Calu3 (cell line): ENCODE data around the gene FAM210B. TPM values are rescaled to one million over a fixed set of nuclear protein-coding genes. Genes with fewer than 3 reads are reported as not detected.

ENCODE experiments used
- BruUV-seq: library from RNA; stranded (reverse); fragments of 400-500 nt; replicated peaks from 2 replicates; lab custom pipeline; 2021; lab: Mats Ljungman, UMichigan
- CTCF ChIA-PET: fragments of 300-600 bp; sonication (Branson Sonifier 250); formaldehyde crosslinking; loops from one replicate; lab custom pipeline; 2022; ENCODE audit warnings: antibody characterized with exemption; lab: Charles Lee
- DNase-seq: peaks from one replicate; pipeline ENCODE4 v3.0.0; 2022
- H3K27ac Mint-ChIP-seq: one replicate; pipeline ENCODE4 v1.8.0; 2022; ENCODE audit warnings: mixed read lengths; ENCODE audit not compliant: unreplicated experiment
- H3K27me3 Mint-ChIP-seq: one replicate; pipeline ENCODE4 v1.8.0; 2022; ENCODE audit warnings: mixed read lengths; ENCODE audit not compliant: unreplicated experiment
- H3K36me3 Mint-ChIP-seq: one replicate; pipeline ENCODE4 v1.8.0; 2022; ENCODE audit warnings: mild to moderate bottlenecking, moderate library complexity, mixed read lengths; ENCODE audit not compliant: insufficient read depth, unreplicated experiment
- H3K4me1 Mint-ChIP-seq: one replicate; pipeline ENCODE4 v1.8.0; 2022; ENCODE audit warnings: mild to moderate bottlenecking, low read depth, mixed read lengths; ENCODE audit not compliant: unreplicated experiment
- H3K4me3 Mint-ChIP-seq: one replicate; pipeline ENCODE4 v1.8.0; 2022; ENCODE audit warnings: mild to moderate bottlenecking, low read depth, moderate library complexity, mixed read lengths; ENCODE audit not compliant: unreplicated experiment
- H3K9me3 Mint-ChIP-seq: one replicate; pipeline ENCODE4 v1.8.0; 2022; ENCODE audit warnings: low read depth, mixed read lengths; ENCODE audit not compliant: unreplicated experiment
- CTCF ChIP-seq: fragments of 200-600 bp; IDR thresholded peaks from one replicate; pipeline ENCODE4 v1.8.0; 2022; ENCODE audit warnings: antibody characterized with exemption; ENCODE audit not compliant: unreplicated experiment
- intact Hi-C: fragments of 100-400 bp; cut with micrococcal nuclease; formaldehyde crosslinking; loops from one replicate; pipeline ENCODE4 v1.10.0; 2022; ENCODE audit not compliant: unreplicated experiment
- total RNA-seq: library from RNA; stranded (reverse); gene quantifications from 2 replicates; pipeline ENCODE4 v1.2.3, GENCODE V29; 2022

Gene FAM210B
- total RNA-seq, 1 experiment from 2014 or later = 8.7 TPM

DNA sequence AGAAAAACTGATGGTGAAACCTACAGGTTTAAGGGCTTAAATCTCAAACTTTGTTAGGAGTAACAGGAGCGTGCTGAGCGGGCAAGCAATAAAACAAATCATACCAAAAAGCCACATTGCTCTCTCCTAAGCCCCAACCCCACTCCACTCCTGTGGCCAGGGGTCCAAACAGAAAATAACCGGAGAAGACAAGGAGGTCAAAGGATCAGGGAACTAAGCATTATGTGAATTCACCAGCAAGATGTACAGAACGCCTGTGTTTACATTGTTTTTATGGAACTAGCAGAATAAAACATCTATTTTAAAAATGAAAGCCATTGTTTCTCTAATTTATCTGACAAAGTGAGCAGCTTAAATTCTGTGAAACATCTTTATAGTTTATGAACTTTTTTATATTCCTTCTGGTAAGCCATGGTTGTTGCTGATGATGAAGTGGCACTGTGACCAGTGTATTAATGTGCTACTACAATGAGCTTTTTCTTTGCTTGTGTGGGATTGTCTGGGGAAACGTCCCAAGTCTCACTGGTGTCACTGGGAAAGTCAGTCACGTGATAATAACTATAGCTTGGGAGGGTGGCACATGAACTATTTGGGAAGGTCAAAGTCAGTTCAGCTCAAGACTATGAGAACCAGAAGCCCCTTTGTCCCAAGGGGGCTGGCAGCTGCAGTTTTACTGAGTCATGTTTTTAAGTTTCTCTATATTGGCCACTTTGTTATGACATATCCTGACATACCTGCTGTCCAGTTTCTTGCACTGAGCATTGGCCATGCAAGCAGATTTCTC, 9.8 kb downstream of the FAM210B start:
- intact Hi-C loops = no loop called here
- TF ChIP-seq CTCF = no peak
- H3K4me3 Mint-ChIP-seq = no peak overlapping the region
- no peaks in the 10 kb centered on the region for H3K27me3 Mint-ChIP-seq
- H3K9me3 Mint-ChIP-seq = no peaks in the 10 kb centered on the region
- no peak for DNase-seq
- peaks cover 17% of the 10 kb centered on the region for H3K36me3 Mint-ChIP-seq
- H3K4me1 Mint-ChIP-seq = no peaks in the 10 kb centered on the region
- CTCF ChIA-PET = no interaction called here
- no TSS peak for BruUV-seq
- H3K27ac Mint-ChIP-seq = no peak overlapping the region

DNA sequence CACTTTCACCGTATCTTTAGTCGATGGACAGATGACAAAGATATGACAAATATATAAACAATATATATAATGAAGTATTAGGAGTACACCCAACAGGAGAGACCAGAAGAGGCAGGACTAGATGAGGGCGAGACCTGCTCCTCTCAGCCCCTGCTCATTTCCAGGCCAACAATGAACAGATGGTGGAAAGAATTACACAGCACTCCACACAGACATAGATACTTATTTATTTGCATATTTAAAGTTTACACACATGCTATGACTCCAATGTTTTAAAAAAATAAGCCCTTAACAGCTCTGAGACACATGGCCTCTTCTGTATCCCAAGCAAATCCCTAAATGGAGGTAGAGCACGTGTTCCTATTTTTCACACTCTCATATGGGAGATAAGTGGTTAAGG, 10.4 kb downstream of the FAM210B start:
- intact Hi-C loops = no loop called here
- TF ChIP-seq CTCF = no peak
- no peak overlapping the region for H3K27ac Mint-ChIP-seq
- peaks cover 17% of the 10 kb centered on the region for H3K36me3 Mint-ChIP-seq
- no peaks in the 10 kb centered on the region for H3K9me3 Mint-ChIP-seq
- BruUV-seq = no TSS peak
- no peaks in the 10 kb centered on the region for H3K4me1 Mint-ChIP-seq
- H3K27me3 Mint-ChIP-seq = no peaks in the 10 kb centered on the region
- H3K4me3 Mint-ChIP-seq = no peak overlapping the region
- CTCF ChIA-PET = no interaction called here
- DNase-seq = no peak

DNA sequence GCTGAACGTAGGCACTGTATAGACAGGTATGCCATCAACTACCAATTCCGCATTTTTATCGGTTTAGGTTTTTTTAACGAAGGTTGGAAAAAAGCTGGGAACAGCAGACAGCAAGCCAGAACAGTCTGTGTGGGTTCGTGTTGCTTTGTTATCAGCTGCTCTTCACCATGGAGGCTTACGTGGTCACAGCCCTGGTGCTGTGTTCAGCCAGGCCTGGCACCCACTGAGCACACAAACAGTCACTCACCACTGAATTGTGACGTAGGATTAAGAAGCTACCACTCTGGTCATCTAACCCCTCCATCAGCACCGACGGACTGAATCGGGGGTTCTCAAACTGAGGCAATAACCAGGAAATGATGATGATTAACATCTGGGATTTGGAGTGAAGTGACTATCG, 13.2 kb downstream of the FAM210B start:
- DNase-seq = no peak
- BruUV-seq = no TSS peak
- Mint-ChIP-seq H3K4me3 (no peak overlapping the region), H3K4me1 (no peaks in the 10 kb centered on the region), H3K27ac (no peak overlapping the region), H3K27me3 (no peaks in the 10 kb centered on the region), H3K9me3 (no peaks in the 10 kb centered on the region), H3K36me3 (peaks cover 31% of the 10 kb centered on the region)
- intact Hi-C loops = no loop called here
- TF ChIP-seq CTCF = no peak
- CTCF ChIA-PET = no interaction called here

DNA sequence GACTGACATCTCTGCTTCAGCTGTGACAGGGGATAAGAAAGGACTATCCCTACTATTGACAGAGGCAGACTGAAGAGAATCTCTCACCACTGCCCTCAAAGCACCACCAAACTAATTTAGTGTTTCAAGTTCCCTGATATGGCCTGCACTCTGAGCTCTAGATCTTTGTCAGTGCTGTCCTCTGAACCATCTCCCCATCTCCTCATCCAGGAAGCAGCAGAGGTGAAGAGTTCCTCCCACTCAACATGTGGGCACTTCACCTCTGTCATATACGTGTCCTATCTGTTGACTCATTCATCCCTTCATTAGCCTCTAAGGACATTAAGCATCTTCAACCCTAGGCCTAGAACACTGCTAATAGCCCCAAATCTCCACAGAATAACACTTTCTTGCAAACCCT, 14.1 kb downstream of the FAM210B start:
- no peaks in the 10 kb centered on the region for H3K4me1 Mint-ChIP-seq
- H3K4me3 Mint-ChIP-seq = no peak overlapping the region
- H3K9me3 Mint-ChIP-seq = no peaks in the 10 kb centered on the region
- H3K36me3 Mint-ChIP-seq = peaks cover 28% of the 10 kb centered on the region
- no TSS peak for BruUV-seq
- H3K27me3 Mint-ChIP-seq = no peaks in the 10 kb centered on the region
- CTCF ChIA-PET = no interaction called here
- DNase-seq = no peak
- TF ChIP-seq CTCF = no peak
- peak overlapping the region; percentile 24 for H3K27ac Mint-ChIP-seq
- intact Hi-C loops = no loop called here
